Body of pancreas (tissue), 4 donors: ENCODE measurements around the gene ACACA. TPM values are rescaled to one million over a fixed set of nuclear protein-coding genes. Genes with fewer than 3 reads are reported as not detected.

ENCODE experiments used
- ATAC-seq: fragments of 150-250 bp; one replicate; pipeline ENCODE4 v1.9.1; 2016
- DNase-seq, 4 donors: peaks; one replicate each; pipeline ENCODE4 v3.0.0-alpha.2; 2019
- H3K27ac ChIP-seq, 4 donors: fragments of 200-600 bp; sonication (generic); 1 replicate in 3 of 4; 2 replicates in 1 of 4; pipeline versions ENCODE4 v1.5.1 to v1.6.1; 2016 to 2019; ENCODE audit warnings: mild to moderate bottlenecking in 1 of 4, mixed read lengths in 1 of 4, moderate library complexity in 1 of 4
- H3K27me3 ChIP-seq, 2 donors: fragments of 200-600 bp; sonication (generic); one replicate each; pipeline ENCODE4 v1.6.0; 2016; ENCODE audit warnings: mild to moderate bottlenecking in 1 of 2
- H3K36me3 ChIP-seq, 2 donors: fragments of 200-600 bp; sonication (generic); replicated peaks in 1 of 2; 2 replicates each; pipeline ENCODE4 v1.5.1; 2016; ENCODE audit warnings: low read depth in 2 of 2; ENCODE audit not compliant: insufficient read depth in 1 of 2
- H3K4me1 ChIP-seq: fragments of 200-600 bp; sonication (generic); one replicate; pipeline ENCODE4 v1.6.0; 2016
- H3K4me3 ChIP-seq, 2 donors: fragments of 200-600 bp; sonication (generic); 1 replicate in 1 of 2; 2 replicates in 1 of 2; pipeline ENCODE4 v1.5.1; 2016 to 2019
- H3K9me3 ChIP-seq, 3 donors: fragments of 200-600 bp; sonication (generic); 1 replicate in 2 of 3; 2 replicates in 1 of 3; pipeline ENCODE4 v1.5.1; 2016
- CTCF ChIP-seq, 7 experiments: fragments of 450-650 bp in 4 of 7; fragments of 200-600 bp in 3 of 7; sonication (generic) in 3 of 7; IDR thresholded peaks; one replicate each; pipeline ENCODE4 v1.5.1; 2016 to 2019; ENCODE audit warnings: antibody characterized with exemption in 7 of 7
- POLR2A ChIP-seq, 3 donors: fragments of 450-650 bp; IDR thresholded peaks; one replicate each; pipeline ENCODE4 v1.6.1; 2016; ENCODE audit warnings: antibody characterized with exemption in 3 of 3, mild to moderate bottlenecking in 2 of 3
- WGBS, 2 donors: methylation state at CpG; one replicate each; pipeline ENCODE4 v1.1.5; 2017; 5-methylcytosine and 5-hydroxymethylcytosine counted together
- intact Hi-C: fragments of 100-400 bp; cut with DNase I; formaldehyde crosslinking; loops from one replicate; pipeline ENCODE4 v1.15.1; 2023
- total RNA-seq, 2 donors: library from RNA; depleted of rRNA; stranded (reverse); fragments of >200 nt; gene quantifications; one replicate each; pipeline ENCODE4 v1.1.0, GENCODE V29; 2016

ACACA gene
- total RNA-seq, 2 donors from 2014 or later: 9.1 to 49.1 TPM

DNA sequence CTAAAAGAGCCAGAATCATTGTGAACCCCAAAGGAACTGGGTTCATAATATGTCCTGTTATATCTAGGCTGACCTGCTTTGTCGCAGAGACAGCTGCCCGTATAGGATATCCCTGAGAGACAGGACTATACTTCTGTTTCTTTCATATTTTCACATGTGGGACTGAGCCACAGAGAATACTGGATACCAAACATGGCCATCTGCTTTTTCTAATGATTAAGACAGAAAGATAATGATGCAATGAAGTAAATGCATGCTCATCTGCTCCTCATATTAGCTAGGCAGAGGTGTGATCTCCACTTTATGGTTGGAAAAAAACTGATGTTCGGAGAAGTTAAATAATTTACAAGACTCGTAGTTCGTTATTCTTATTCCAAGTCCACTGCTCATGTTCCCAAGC lies 297.5 kb downstream of the ACACA start:
- DNase-seq: no peak
- no peak for ATAC-seq
- no peaks in the 10 kb centered on the region for H3K9me3 ChIP-seq
- H3K36me3 ChIP-seq: peaks cover 0 to 2% of the 10 kb centered on the region in 2 donors
- no peaks in the 10 kb centered on the region for H3K27me3 ChIP-seq
- intact Hi-C loops: no loop called here
- TF ChIP-seq POLR2A (IDR thresholded peaks at IDR 0.05): no peak
- no peak for TF ChIP-seq CTCF (IDR thresholded peaks at IDR 0.05)
- peaks cover 6% of the 10 kb centered on the region for H3K4me1 ChIP-seq
- 91 to 98% methylated on average over 5 of the region's 5 CpGs for WGBS, 2 donors
- no peak overlapping the region for H3K4me3 ChIP-seq
- no peak overlapping the region for H3K27ac ChIP-seq

GRCh38 chr17:37107406-37108083 lies 299.1 kb downstream of the ACACA start:
- DNase-seq (peak; percentile 37 to 73 (median 65)), ATAC-seq (no peak)
- Histone ChIP-seq H3K4me3 (no peak overlapping the region), H3K27me3 (no peaks in the 10 kb centered on the region), H3K36me3 (no peaks in the 10 kb centered on the region), H3K9me3 (no peaks in the 10 kb centered on the region), H3K27ac (no peak overlapping the region), H3K4me1 (peaks cover 6% of the 10 kb centered on the region)
- 53 to 100% methylated on average over 3 to 7 of the region's 7 CpGs for WGBS, 2 donors
- intact Hi-C loops: no loop called here
- no peak for TF ChIP-seq POLR2A (IDR thresholded peaks at IDR 0.05)
- no peak for TF ChIP-seq CTCF (IDR thresholded peaks at IDR 0.05)

DNA sequence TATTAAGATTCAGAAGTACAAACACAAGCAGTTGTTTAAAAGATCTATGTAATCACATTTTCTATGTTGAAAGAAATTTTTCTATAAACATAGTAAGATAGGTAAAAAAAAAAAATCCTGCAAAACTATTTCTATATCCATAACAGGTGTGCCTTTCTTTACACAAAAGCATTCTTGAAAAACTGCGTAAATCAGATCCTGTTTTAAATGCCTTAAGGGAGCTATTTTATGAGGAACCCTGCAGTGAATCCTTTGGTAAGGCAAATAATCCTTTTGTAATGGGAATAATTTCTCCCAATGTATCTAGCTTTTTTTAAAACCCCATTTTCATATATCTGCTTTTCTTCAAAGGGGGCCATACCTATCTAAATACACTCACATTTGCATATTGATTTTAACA lies 300.6 kb downstream of the ACACA start:
- Histone ChIP-seq H3K4me1 (peaks cover 6% of the 10 kb centered on the region), H3K27me3 (no peaks in the 10 kb centered on the region), H3K36me3 (no peaks in the 10 kb centered on the region), H3K9me3 (no peaks in the 10 kb centered on the region), H3K4me3 (no peak overlapping the region), H3K27ac (no peak overlapping the region)
- intact Hi-C loops: no loop called here
- TF ChIP-seq CTCF (IDR thresholded peaks at IDR 0.05) (no peak), POLR2A (IDR thresholded peaks at IDR 0.05) (no peak)
- 87 to 91% methylated on average over 1 of the region's 1 CpG for WGBS, 2 donors
- no peak for ATAC-seq
- DNase-seq: no peak

DNA sequence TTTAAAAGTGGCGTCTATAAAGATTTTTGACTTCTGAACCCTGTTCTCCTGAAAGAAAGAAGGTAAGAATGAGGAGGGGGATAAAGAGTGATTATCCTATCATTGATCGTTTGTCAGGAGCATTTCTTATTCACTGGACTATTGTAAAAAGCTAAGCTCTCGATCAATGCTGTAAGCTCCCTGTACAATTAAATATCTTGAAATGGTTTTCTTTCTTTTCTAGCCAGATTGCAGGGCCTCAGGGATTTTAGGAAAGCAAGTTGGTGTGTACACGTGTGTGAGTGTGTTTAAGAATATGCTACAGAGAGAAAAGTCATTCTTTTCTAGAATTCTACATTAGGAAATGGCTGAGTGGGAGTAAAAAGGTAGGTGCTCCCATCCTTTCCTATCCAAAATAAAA lies 303.4 kb downstream of the ACACA start:
- H3K27ac ChIP-seq: no peak overlapping the region
- H3K36me3 ChIP-seq: no peaks in the 10 kb centered on the region
- no peak for DNase-seq
- no peaks in the 10 kb centered on the region for H3K9me3 ChIP-seq
- H3K27me3 ChIP-seq: no peaks in the 10 kb centered on the region
- intact Hi-C loops: no loop called here
- peaks cover 6% of the 10 kb centered on the region for H3K4me1 ChIP-seq
- no peak overlapping the region for H3K4me3 ChIP-seq
- no peak for ATAC-seq
- TF ChIP-seq POLR2A (IDR thresholded peaks at IDR 0.05) (no peak), CTCF (IDR thresholded peaks at IDR 0.05) (no peak)
- WGBS, 2 donors: 93 to 94% methylated on average over 4 of the region's 4 CpGs

GRCh38 chr17:37101306-37101705 lies 305.3 kb downstream of the ACACA start:
- Histone ChIP-seq H3K4me3 (no peak overlapping the region), H3K36me3 (peaks cover 0 to 5% of the 10 kb centered on the region in 2 donors), H3K4me1 (no peaks in the 10 kb centered on the region), H3K27ac (no peak overlapping the region), H3K9me3 (no peaks in the 10 kb centered on the region), H3K27me3 (no peaks in the 10 kb centered on the region)
- 98 to 100% methylated on average over 2 of the region's 2 CpGs for WGBS, 2 donors
- intact Hi-C loops: no loop called here
- ATAC-seq: no peak
- TF ChIP-seq POLR2A (IDR thresholded peaks at IDR 0.05) (no peak), CTCF (IDR thresholded peaks at IDR 0.05) (no peak)
- no peak for DNase-seq
